ENCODE results near the gene GATAD2A.

GRCh38 chr19:19452243-19453124 is 47.0 kb downstream of the GATAD2A start:
- TF ChIP-seq, protein P1, sequence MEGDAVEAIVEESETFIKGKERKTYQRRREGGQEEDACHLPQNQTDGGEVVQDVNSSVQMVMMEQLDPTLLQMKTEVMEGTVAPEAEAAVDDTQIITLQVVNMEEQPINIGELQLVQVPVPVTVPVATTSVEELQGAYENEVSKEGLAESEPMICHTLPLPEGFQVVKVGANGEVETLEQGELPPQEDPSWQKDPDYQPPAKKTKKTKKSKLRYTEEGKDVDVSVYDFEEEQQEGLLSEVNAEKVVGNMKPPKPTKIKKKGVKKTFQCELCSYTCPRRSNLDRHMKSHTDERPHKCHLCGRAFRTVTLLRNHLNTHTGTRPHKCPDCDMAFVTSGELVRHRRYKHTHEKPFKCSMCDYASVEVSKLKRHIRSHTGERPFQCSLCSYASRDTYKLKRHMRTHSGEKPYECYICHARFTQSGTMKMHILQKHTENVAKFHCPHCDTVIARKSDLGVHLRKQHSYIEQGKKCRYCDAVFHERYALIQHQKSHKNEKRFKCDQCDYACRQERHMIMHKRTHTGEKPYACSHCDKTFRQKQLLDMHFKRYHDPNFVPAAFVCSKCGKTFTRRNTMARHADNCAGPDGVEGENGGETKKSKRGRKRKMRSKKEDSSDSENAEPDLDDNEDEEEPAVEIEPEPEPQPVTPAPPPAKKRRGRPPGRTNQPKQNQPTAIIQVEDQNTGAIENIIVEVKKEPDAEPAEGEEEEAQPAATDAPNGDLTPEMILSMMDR (IDR thresholded peaks at IDR 0.05), result no peak
- TF ChIP-seq POLR2AphosphoS5 (IDR thresholded peaks at IDR 0.05), result no peak

All from sigmoid colon (tissue), 4 donors.